DMS53 (cell line): ENCODE measurements around the gene MXD4.
A peak's percentile ranks its signal among the peaks of the same experiment; 100 is the strongest.

ENCODE experiments used
- DNase-seq: peaks from one replicate; lab custom pipeline; 2025; lab: John Stamatoyannopoulos, UW

The MXD4 gene

GRCh38 chr4:2250357-2251072 is 11.4 kb downstream of the MXD4 start:
- no peak for DNase-seq

DNA sequence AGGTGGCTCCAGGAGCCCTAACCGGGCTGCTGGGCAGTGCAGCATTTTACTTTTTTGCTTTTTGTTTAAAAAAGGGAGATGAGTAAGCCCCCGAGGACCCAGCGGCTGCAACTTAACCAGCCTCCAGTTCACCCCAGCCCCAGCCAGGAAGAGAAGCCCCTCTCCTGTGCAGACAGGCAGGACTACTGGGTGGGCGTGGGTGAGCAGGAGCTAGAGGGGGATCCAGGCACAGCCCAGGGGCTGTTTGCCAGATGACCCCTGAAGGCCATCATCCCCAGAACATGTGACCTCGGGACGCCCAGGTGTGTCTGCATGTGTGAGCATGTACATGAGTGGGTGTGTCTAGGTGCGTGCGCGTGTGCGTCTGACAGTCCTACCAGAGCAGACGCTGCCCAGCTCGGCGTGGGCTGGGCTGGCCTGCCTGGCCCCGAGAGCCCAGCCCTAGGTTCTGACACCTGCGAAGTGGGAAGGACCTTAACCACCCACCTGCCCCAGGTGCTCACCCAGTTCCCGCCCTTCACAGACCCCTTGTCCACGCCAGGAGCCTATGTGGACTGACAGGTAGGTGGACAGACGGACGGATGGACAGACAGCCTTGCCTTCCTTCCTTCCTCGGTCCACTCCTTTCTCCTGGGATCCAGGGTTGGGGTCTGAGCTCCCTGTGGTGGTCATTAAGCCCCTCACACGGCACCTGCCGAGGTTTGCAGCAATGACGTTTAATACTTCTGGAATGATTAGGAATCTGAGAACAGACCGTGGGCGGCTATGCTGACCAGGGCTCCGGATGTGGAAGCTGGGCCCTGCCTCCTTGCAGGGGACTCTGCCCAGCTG is 12.2 kb downstream of the MXD4 start:
- no peak for DNase-seq

GRCh38 chr4:2248821-2249261 is 13.1 kb downstream of the MXD4 start:
- DNase-seq, result no peak

DNA sequence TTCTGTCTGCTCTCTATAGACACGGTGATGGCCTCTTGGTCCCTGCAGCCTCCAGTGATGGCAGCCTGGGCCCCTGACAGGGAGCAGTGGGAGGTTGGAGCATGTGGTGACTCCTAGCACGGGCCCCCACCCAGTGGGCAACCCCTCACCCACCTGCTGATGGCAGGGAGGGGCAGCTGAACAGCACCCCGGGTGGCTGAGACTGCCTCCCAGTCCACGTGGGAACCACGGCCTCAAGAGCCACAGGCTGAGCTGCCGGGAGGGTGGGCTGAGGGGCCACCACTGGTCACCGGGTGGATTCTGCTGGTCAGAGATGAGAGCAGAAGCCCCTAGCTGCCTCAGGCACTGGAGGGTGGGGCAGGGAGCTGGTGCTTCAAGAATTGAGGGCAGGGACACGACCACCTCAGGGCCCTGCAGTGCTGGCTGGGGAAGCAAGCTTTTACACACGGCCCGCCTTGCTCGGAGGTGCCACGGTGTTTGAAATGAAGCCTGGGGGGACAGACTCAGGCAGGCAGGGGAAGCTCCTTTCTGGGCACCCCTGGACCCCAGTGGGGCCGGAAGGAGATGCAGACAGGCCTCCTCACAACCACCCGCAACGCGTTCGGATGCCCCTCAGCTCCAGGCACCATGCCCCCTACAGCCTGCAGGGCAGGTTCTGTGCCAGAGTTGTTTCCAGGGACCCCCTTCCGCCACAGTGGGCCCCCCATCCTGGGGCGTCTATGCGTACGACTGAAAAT is 13.7 kb downstream of the MXD4 start:
- no peak for DNase-seq

GRCh38 chr4:2247128-2248043 is 14.5 kb downstream of the MXD4 start:
- DNase-seq, result no peak

DNA sequence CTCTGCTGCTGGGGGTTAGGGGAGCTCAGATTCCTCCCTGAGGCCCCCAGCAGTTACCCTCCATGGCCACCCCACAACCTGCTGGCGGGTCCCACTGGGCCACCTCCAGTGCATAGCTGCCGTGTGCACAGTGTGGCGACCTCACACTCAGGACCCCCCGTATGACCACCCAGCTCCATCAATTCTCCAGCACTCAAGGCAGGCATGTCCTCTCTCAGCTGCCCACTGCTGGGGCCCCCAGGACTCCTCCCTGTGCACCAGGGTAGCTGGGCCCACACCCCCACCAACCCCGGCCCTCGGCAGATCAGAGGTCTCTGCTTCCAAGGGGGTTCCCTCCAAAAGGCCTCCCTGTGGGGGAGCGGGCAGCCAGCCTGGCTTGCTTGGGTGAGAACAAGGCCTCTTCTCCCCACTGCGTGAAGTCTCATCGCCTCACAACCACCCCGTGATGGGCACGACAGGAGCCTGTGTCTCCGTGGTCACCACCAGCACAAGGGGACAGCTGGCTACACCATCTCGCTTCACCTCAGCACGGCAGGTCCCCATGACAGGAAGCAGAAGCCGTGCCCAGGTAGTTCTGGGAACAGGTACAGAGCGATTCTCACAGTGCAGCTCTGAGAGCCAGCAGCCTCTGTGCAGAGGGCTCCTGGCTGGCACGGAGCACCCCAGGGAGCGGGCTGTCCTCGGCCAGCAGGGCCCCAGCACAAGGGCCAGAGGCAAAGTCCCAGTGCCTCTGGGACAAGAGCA is 15.4 kb downstream of the MXD4 start:
- DNase-seq, result no peak

DNA sequence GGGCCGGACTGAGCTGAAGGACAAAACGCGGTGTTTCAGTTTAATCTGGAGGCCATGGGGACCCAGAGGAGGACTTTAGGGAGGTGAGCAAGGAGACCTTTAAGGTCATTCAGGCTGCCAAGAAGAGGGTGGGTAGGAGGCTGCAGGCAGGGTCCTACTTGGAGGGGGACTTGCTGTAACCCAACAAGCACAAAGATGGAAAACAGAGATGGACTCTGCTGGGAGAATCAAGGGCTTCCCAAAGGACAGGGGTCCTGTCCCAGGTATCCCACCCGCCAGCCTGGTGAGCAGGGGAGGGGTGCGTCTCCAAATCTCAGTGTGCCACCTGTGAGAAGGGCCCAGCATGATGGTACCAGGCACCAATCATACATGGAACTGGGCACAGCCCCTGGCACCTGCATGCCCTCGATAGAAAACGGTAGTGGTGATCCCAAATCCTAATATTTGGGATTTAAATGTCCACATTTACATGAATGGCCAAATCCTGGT is 16.1 kb downstream of the MXD4 start:
- DNase-seq, result no peak

- no peak for DNase-seq
Observed at GRCh38 chr4:2245057-2245786, 16.7 kb downstream of the MXD4 start.

DNA sequence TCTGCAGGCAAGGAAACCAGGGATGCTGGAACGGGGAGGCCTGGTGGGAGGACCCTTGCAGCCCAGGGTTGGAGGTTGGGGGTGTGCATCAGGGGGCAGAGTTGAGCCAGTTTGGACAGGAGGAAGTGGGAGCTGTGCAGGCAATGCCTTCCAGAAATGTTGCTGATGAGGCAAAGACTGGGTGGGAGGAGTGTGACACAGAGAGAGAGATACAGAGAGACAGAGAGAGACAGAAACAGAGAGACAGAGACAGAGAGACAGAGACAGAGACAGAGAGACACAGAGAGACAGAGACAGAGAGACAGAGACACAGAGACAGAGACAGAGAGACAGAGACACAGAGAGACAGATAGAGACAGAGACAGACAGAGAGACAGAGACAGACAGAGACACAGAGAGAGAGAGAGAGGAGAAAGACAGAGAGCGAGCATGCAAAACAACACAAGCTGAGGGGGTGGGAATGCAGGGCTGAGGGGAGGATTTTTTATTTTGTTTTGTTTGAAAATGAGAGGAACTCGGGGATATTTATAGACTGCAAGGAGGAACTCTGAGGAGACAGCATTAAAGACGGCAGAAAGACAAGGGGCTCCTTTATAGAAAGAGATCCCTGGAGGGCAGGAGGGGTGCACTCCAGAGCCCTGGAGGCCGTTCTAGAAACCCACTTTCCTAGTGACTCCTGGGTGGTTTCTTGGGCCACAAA is 18.1 kb downstream of the MXD4 start:
- peak; percentile 52 for DNase-seq

DNA sequence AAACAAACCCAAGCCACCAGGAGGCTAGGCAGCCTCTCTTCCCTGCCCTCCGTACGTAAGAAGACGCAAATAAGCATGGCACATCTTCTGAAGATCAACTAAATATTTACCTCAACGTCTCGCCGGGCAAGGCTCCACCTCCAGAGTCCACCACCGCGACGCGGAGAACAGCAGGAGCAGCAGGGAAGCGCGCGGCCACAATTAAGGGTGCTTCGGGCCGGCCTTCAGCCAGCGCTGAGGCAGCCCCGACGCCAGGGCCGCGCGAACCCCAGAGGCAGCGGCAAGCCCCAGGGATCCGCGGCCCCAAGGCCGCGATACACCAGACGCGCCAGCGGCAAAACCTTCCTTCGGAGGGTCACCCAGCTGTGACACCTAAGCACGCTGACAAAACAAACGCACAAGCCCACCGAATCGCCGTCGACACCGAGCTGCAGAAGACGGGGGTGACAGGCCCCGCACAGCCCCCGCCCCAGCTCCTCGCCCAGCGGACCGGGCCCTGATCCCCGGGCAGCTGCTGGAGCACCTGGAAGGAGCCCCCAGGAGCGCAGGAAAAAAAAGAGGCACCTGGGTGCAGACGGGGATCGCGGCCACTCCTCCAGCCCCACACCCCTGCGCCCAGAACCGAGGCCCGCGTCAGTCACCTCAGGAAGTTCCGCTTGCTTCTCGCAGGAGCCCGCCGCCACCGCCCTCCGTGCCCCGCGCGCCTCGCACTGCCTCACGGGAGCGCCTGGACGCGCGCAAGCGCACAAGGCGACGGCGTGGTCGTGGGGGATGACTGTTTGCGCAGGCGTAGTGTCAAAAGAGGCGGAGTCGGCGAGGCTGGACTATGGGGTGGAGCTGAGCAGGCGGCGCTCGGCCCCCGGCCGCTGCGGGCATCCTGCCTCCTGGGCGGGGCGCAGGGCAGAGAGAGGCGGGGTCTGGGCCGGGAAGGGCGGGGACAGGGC is 20.2 kb downstream of the MXD4 start, which contains the start of the genes HAUS3 and POLN:
Gene HAUS3, minus strand, starts transcription at position 712 of the 944 bp plus-strand sequence. CDS start 1,175 bp downstream, outside the sequence.
Gene POLN, minus strand, starts transcription at position 712 of the 944 bp plus-strand sequence. CDS start 12,890 bp downstream, outside the sequence.
- peak; percentile 100 for DNase-seq

DNA sequence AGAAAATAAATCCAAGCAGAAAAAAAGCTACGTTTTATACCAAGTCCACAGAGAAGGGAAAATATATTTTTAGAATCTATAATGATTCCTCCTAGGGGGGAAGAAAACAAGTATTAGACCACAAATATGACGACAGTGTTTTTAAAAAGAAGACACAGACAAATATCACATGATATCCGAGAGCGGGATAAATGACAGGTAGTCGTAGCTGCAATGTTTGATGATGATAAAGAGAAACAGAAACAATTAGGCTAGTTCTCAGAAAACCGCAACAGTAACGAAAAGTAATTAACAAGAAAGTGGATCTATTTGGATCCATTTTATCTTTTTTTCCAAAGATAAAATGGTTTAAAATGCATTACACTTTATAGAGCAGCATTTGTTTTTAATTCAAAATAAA is 20.9 kb downstream of the MXD4 start:
- peak; percentile 48 for DNase-seq

DNA sequence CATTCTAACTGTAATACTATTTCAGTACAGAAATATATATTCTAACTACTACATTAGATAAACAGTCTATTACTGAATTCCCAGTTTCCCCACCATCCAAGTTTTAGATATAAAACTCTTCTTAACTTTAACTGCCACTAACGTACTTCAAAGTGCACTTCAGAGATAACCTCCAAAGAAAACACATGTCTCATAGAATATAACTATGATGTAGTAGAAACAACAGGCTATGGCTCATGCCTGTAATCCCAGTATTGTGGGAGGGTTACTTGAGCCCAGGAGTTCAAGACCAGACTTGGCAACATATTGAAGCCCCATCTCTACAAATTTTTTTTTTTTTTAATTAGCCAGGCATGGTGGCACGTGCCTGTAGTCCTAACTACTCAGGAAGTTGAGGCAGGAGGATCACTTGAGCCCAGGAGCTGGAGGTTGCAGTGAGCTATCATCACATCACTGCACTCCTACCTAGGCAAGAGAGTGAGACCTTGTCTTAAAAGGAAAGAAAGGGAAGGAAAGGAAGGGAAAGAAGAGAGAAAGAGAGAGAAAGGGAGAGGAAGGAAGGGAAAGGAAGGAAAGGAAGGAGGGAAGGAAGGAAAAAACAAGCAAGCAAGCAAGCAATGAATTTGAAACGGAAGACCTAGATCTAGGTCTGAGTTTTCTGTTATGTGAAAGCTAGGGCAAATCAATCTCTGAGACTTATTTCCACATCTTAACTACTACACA is 24.8 kb downstream of the MXD4 start:
- no peak for DNase-seq

DNA sequence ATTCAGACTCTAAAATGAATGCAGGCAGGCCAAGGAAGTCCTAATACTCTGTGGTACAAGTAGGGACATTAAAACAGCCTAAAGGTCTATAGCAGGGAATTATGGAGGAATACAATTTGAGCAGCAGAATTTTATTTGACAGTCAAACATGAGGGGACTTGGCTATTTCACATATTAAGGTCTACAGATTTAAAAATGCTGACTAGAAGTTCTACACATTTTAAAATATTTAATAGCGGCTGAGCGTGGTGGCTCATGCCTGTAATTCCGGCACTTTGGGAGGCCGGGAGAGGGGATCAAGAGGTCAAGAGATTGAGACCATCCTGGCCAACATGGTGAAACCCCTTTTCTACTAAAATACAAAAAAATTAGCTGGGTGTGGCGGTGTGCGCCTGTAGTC is 30.8 kb downstream of the MXD4 start:
- no peak for DNase-seq

DNA sequence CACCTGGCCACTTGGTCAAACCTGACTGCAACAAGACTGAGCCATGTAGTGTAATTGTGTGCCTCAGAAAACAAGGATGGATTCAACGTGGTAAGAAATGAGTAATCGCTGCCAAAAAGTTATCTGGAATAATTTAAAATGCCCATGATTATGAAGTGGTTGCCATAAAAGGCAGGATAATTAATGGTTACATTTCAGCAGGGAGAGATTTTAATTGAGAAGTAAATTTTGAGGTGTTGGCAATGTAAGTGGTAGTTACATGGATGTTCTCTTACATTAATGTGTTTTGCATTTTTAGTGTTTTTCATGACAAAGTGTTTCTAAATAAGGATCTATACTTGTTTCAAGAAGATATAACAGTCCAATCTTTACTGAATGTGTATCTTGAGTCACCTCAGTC is 35.6 kb downstream of the MXD4 start:
- no peak for DNase-seq

- DNase-seq, result peak; percentile 52
Observed at GRCh38 chr4:2222838-2223237, 39.1 kb downstream of the MXD4 start.

- DNase-seq, result peak; percentile 44
Observed at GRCh38 chr4:2221378-2221777, 40.5 kb downstream of the MXD4 start.

DNA sequence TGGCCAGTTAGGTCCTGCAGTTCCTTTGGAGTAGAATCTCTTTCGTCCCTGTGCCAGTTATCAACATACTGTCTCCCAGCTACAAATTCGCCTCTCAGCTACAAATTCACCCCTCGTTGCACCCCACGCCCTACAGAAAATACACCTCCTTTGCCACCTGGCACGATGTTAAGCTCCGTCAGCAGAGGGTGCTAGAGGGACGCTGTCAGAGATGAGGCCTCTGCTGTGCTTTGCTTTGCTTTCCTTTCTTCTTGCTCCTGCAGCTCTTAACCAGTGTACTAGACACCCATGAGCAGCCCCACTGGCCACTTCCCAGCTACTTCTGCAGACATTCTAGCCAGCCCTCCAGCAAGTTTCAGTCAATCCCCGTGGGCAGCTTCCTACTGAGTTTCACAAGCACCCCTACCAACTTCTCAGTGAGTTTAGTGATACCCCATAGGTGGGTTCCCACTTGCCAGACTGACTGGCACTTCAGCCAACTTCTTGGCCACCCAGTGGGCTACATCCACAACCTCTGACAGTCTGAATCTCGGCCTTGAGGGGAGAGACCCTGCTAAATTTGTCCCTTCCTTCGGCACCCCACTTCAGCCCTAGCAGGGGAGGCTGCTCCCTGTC is 41.8 kb downstream of the MXD4 start:
- DNase-seq, result peak; percentile 94
